IMR-90 (cell line): Measurements from ENCODE around the gene SS18. TPM values are rescaled to one million over a fixed set of nuclear protein-coding genes. Genes with fewer than 3 reads are reported as not detected.

Source experiments
- ATAC-seq: fragments of 200-7000 bp; cut with Tn5 transposase; 2 replicates; pipeline ENCODE4 v1.9.1; 2020; ENCODE audit warnings: low read depth, mild to moderate bottlenecking, moderate library complexity
- BruUV-seq: library from RNA; stranded (reverse); fragments of 400-500 nt; replicated peaks from 2 replicates; lab custom pipeline; 2021; lab: Mats Ljungman, UMichigan
- CTCF ChIA-PET: fragments of 300-600 bp; formaldehyde crosslinking; extraction: SDS; loops from one replicate; lab custom pipeline; 2021; ENCODE audit warnings: antibody characterized with exemption; lab: Yijun Ruan, JAX
- POLR2A ChIA-PET: fragments of 300-600 bp; sonication (Branson Sonifier 250); formaldehyde crosslinking; loops from one replicate; lab custom pipeline; 2022; ENCODE audit warnings: antibody characterized with exemption; ENCODE audit not compliant: unreplicated experiment; lab: Charles Lee
- DNase-seq: peaks from one replicate; pipeline ENCODE4 v3.0.0; 2013
- H2AFZ ChIP-seq: replicated peaks from 2 replicates; pipeline ENCODE3; 2013; ENCODE audit warnings: low read length, mild to moderate bottlenecking; ENCODE audit not compliant: poor library complexity
- H2AK5ac ChIP-seq: 2 replicates; pipeline ENCODE4 v1.6.1; 2013; ENCODE audit warnings: low read depth, low read length, inconsistent platforms
- H2AK9ac ChIP-seq: replicated peaks from 2 replicates; pipeline ENCODE3; 2013; ENCODE audit warnings: mild to moderate bottlenecking, low read depth, low read length, moderate library complexity; ENCODE audit not compliant: poor library complexity
- H2BK120ac ChIP-seq: 2 replicates; pipeline ENCODE4 v1.6.1; 2013; ENCODE audit warnings: low read depth, low read length, inconsistent platforms
- H2BK15ac ChIP-seq: 3 replicates; pipeline ENCODE4 v1.6.1; 2013; ENCODE audit warnings: low read depth, low read length, inconsistent platforms
- H2BK20ac ChIP-seq: 2 replicates; pipeline ENCODE4 v1.6.1; 2013; ENCODE audit warnings: low read depth, mild to moderate bottlenecking, inconsistent platforms, low read length, moderate library complexity
- H2BK5ac ChIP-seq: 2 replicates; pipeline ENCODE4 v1.6.1; 2013; ENCODE audit warnings: mild to moderate bottlenecking, low read depth, low read length, inconsistent platforms; ENCODE audit not compliant: poor library complexity, severe bottlenecking
- H3K14ac ChIP-seq: replicated peaks from 2 replicates; pipeline ENCODE4 v1.6.1; 2013; ENCODE audit warnings: low read depth, low read length, inconsistent platforms
- H3K18ac ChIP-seq: 2 replicates; pipeline ENCODE4 v1.6.1; 2013; ENCODE audit warnings: low read depth, low read length, control low read depth
- H3K23ac ChIP-seq: 2 replicates; pipeline ENCODE4 v1.6.1; 2013; ENCODE audit warnings: low read depth, low read length, inconsistent platforms
- H3K27ac ChIP-seq: 2 replicates; pipeline ENCODE4 v1.5.1; 2013; ENCODE audit warnings: mild to moderate bottlenecking, control low read depth, low read length; ENCODE audit not compliant: insufficient read depth
- H3K27me3 ChIP-seq: 2 replicates; pipeline ENCODE4 v1.6.1; 2013; ENCODE audit warnings: low read length; ENCODE audit not compliant: control insufficient read depth, insufficient read depth
- H3K36me3 ChIP-seq: 2 replicates; pipeline ENCODE4 v1.6.1; 2013; ENCODE audit warnings: low read length, mixed read lengths; ENCODE audit not compliant: control insufficient read depth, insufficient read depth
- H3K4ac ChIP-seq: 2 replicates; pipeline ENCODE4 v1.6.1; 2013; ENCODE audit warnings: low read depth, low read length, inconsistent platforms
- H3K4me1 ChIP-seq: 2 replicates; pipeline ENCODE4 v1.6.1; 2013; ENCODE audit warnings: low read length, mixed read lengths; ENCODE audit not compliant: control insufficient read depth, insufficient read depth
- H3K4me2 ChIP-seq: 2 replicates; pipeline ENCODE4 v1.6.1; 2013; ENCODE audit warnings: low read depth, mild to moderate bottlenecking, control low read depth, low read length, moderate library complexity
- H3K4me3 ChIP-seq: 2 replicates; pipeline ENCODE4 v1.5.1; 2013; ENCODE audit warnings: low read depth, mild to moderate bottlenecking, control low read depth, low read length, moderate library complexity; ENCODE audit not compliant: insufficient read depth
- H3K56ac ChIP-seq: 2 replicates; pipeline ENCODE4 v1.6.1; 2013; ENCODE audit warnings: low read length, inconsistent platforms; ENCODE audit not compliant: insufficient read depth; ENCODE audit errors: extremely low read depth
- H3K79me1 ChIP-seq, 2 experiments: 2 replicates each; pipeline ENCODE4 v1.6.1; 2013; ENCODE audit warnings: low read length in 2 of 2, inconsistent platforms in 1 of 2, low read depth in 1 of 2
- H3K9ac ChIP-seq: 2 replicates; pipeline ENCODE4 v1.6.1; 2013; ENCODE audit warnings: low read depth, low read length, control low read depth
- H3K9me1 ChIP-seq: 2 replicates; pipeline ENCODE4 v1.6.1; 2013; ENCODE audit warnings: low read length, inconsistent platforms; ENCODE audit not compliant: insufficient read depth
- H3K9me3 ChIP-seq: 2 replicates; pipeline ENCODE4 v1.6.1; 2013; ENCODE audit warnings: low read length; ENCODE audit not compliant: control insufficient read depth, insufficient read depth
- H4K20me1 ChIP-seq: 2 replicates; pipeline ENCODE4 v1.6.1; 2013; ENCODE audit warnings: low read length, inconsistent platforms; ENCODE audit not compliant: insufficient read depth
- H4K5ac ChIP-seq: 2 replicates; pipeline ENCODE4 v1.6.1; 2013; ENCODE audit warnings: mild to moderate bottlenecking, low read depth, low read length, control low read depth
- H4K8ac ChIP-seq, 2 experiments: 2 replicates each; pipeline ENCODE4 v1.6.1; 2013; ENCODE audit warnings: low read depth in 2 of 2, low read length in 2 of 2, control low read depth in 1 of 2, inconsistent platforms in 1 of 2
- H4K91ac ChIP-seq: 2 replicates; pipeline ENCODE4 v1.6.1; 2013; ENCODE audit warnings: low read depth, low read length, inconsistent platforms; ENCODE audit not compliant: insufficient read depth
- FOS ChIP-seq: fragments of 150-350 bp; IDR thresholded peaks from 2 replicates; pipeline ENCODE4 v1.6.1; 2016; ENCODE audit warnings: low read depth, low read length
- dilution Hi-C: fragments of 300-500 bp; cut with HindIII; formaldehyde crosslinking; loops from one replicate; pipeline ENCODE4 v1.14.3; 2018; ENCODE audit warnings: low sequenced_read_pairs; ENCODE audit not compliant: unreplicated experiment
- in situ Hi-C: fragments of 300-500 bp; cut with MboI; formaldehyde crosslinking; loops from 3 replicates; pipeline ENCODE4 v1.14.3; 2019; ENCODE audit warnings: low sequenced_read_pairs, inconsistent platforms, mixed read lengths
- intact Hi-C: fragments of 100-400 bp; cut with micrococcal nuclease; formaldehyde crosslinking; loops from 2 replicates; pipeline ENCODE4 v1.10.0; 2022
- polyA plus RNA-seq, 3 experiments: library from polyadenylated mRNA; depleted of rRNA; stranded (reverse); fragments of >200 nt; gene quantifications; 2 replicates each; pipeline ENCODE4 v1.2.3, GENCODE V29; 2012; ENCODE audit warnings: low replicate concordance in 1 of 3
- total RNA-seq: library from RNA; depleted of rRNA; stranded (reverse); fragments of >200 nt; gene quantifications from 2 replicates; pipeline ENCODE4 v1.2.3, GENCODE V29; 2012

SS18 gene
- total and polyA plus RNA-seq, 2 of the 4 experiments (the other 2 are of a cell fraction), result 112 to 242 TPM

- Histone ChIP-seq H2AK5ac (no peak overlapping the region), H3K23ac (no peak overlapping the region), H2BK20ac (no peak overlapping the region), H3K36me3 (peaks cover 26% of the 10 kb centered on the region), H3K9me1 (no peaks in the 10 kb centered on the region), H3K79me1 (peaks cover 11 to 23% of the 10 kb centered on the region in 2 experiments), H3K27ac (no peak overlapping the region), H2BK5ac (no peak overlapping the region), H3K56ac (no peak overlapping the region), H2AFZ (no peak overlapping the region), H4K5ac (no peak overlapping the region), H4K8ac (no peak overlapping the region), H3K18ac (no peak overlapping the region), H3K4me2 (no peak overlapping the region), H2BK120ac (no peak overlapping the region), H2AK9ac (no peak overlapping the region), H3K4me1 (no peaks in the 10 kb centered on the region), H3K9me3 (no peaks in the 10 kb centered on the region), H3K9ac (no peak overlapping the region), H3K4me3 (no peak overlapping the region), H3K4ac (no peak overlapping the region), H4K20me1 (peaks cover 3% of the 10 kb centered on the region; the same call in 1 of the 2 replicates), H3K27me3 (no peaks in the 10 kb centered on the region), H4K91ac (no peak overlapping the region), H3K14ac (no peak overlapping the region), H2BK15ac (no peak overlapping the region)
- DNase-seq (no peak), ATAC-seq (no peak)
- ChIA-PET CTCF (no interaction called here), POLR2A (no interaction called here)
- TF ChIP-seq FOS, result no peak
- in situ Hi-C loops, result no loop called here
- dilution Hi-C loops, result no loop called here
- BruUV-seq, result no TSS peak
- intact Hi-C loops, result no loop called here
Measured at GRCh38 chr18:26036635-26037034, 53.8 kb downstream of the SS18 start.
